Neutrophil (primary cell): ENCODE data around the gene AP1M2.

Source experiments
- H3K27ac ChIP-seq: fragments of 200-600 bp; sonication (generic); 2 replicates; pipeline ENCODE4 v1.5.1; 2016; ENCODE audit warnings: mild to moderate bottlenecking, moderate library complexity
- H3K27me3 ChIP-seq: fragments of 200-600 bp; sonication (generic); 2 replicates; pipeline ENCODE4 v1.6.0; 2016; ENCODE audit warnings: mild to moderate bottlenecking
- H3K36me3 ChIP-seq: fragments of 200-600 bp; sonication (generic); 2 replicates; pipeline ENCODE4 v1.5.1; 2017
- H3K4me1 ChIP-seq, 2 experiments: fragments of 200-600 bp in 1 of 2; sonication (generic) in 1 of 2; 1 replicate in 1 of 2; 2 replicates in 1 of 2; pipeline versions ENCODE4 v1.5.1 to v1.6.1; 2013 to 2016; ENCODE audit warnings: low read depth in 1 of 2, low read length in 1 of 2, mild to moderate bottlenecking in 1 of 2, moderate library complexity in 1 of 2; ENCODE audit not compliant: control insufficient read depth in 1 of 2, insufficient read depth in 1 of 2
- H3K4me3 ChIP-seq, 2 experiments: fragments of 200-600 bp in 1 of 2; sonication (generic) in 1 of 2; 1 replicate in 1 of 2; 2 replicates in 1 of 2; pipeline ENCODE4 v1.5.1; 2013 to 2016; ENCODE audit warnings: low read depth in 1 of 2, low read length in 1 of 2, mild to moderate bottlenecking in 1 of 2, moderate library complexity in 1 of 2
- H3K9me3 ChIP-seq: fragments of 200-600 bp; sonication (generic); 2 replicates; pipeline ENCODE4 v1.5.1; 2016
- CTCF ChIP-seq: fragments of 200-600 bp; sonication (generic); IDR thresholded peaks from 2 replicates; pipeline ENCODE4 v1.5.1; 2016; ENCODE audit warnings: antibody characterized with exemption

AP1M2 gene

GRCh38 chr19:10587022-10587838 is at the start of gene AP1M2:
AP1M2 (minus strand) TSS chr19:10587312; CDS start chr19:10587231, 81 bp downstream.
- Histone ChIP-seq H3K4me3 (no peak within 1 kb of the TSS), H3K4me1 (peaks cover 43 to 56% of the 10 kb centered on the region in 2 experiments), H3K9me3 (no peaks in the 10 kb centered on the region), H3K36me3 (no peaks in the 10 kb centered on the region), H3K27me3 (peaks cover 17% of the 10 kb centered on the region), H3K27ac (no peak within 1 kb of the TSS)
- TF ChIP-seq CTCF = no peak

- Histone ChIP-seq H3K4me3 (no peak overlapping the region), H3K9me3 (peaks cover 8% of the 10 kb centered on the region), H3K36me3 (peaks cover 99% of the 10 kb centered on the region), H3K27ac (peak overlapping the region; percentile 66), H3K4me1 (peaks cover 43 to 53% of the 10 kb centered on the region in 2 experiments), H3K27me3 (no peaks in the 10 kb centered on the region)
- TF ChIP-seq CTCF = no peak
Observed at GRCh38 chr19:10636304-10636972, 49.3 kb upstream of the AP1M2 start.

GRCh38 chr19:10634963-10635362 is 47.9 kb upstream of the AP1M2 start:
- TF ChIP-seq CTCF = no peak
- Histone ChIP-seq H3K36me3 (peaks cover 99% of the 10 kb centered on the region), H3K27ac (peak overlapping the region; percentile 66)

GRCh38 chr19:10634430-10634829 is 47.3 kb upstream of the AP1M2 start:
- TF ChIP-seq CTCF = no peak
- H3K4me3 ChIP-seq = no peak overlapping the region
- H3K27me3 ChIP-seq = no peaks in the 10 kb centered on the region
- peaks cover 8% of the 10 kb centered on the region for H3K9me3 ChIP-seq
- peaks cover 100% of the 10 kb centered on the region for H3K36me3 ChIP-seq
- peaks cover 35 to 43% of the 10 kb centered on the region in 2 experiments for H3K4me1 ChIP-seq
- H3K27ac ChIP-seq = peak overlapping the region; percentile 66

More at GRCh38 chr19:10634963-10635362, 47.9 kb upstream of the AP1M2 start:
- Histone ChIP-seq H3K4me1 (peaks cover 41 to 48% of the 10 kb centered on the region in 2 experiments), H3K4me3 (peak overlapping the region in 1 of 2 experiments; percentile 21), H3K9me3 (peaks cover 8% of the 10 kb centered on the region), H3K27me3 (no peaks in the 10 kb centered on the region)

- Histone ChIP-seq H3K36me3 (peaks cover 100% of the 10 kb centered on the region), H3K4me3 (no peak overlapping the region)
- TF ChIP-seq CTCF = no peak
Observed at GRCh38 chr19:10631874-10632273, 44.8 kb upstream of the AP1M2 start.

More at GRCh38 chr19:10631874-10632273, 44.8 kb upstream of the AP1M2 start:
- H3K4me1 ChIP-seq = peaks cover 16 to 21% of the 10 kb centered on the region in 2 experiments
- H3K27me3 ChIP-seq = no peaks in the 10 kb centered on the region
- no peak overlapping the region for H3K27ac ChIP-seq
- peaks cover 7% of the 10 kb centered on the region for H3K9me3 ChIP-seq
